M059J (cell line): Measurements from ENCODE around the gene MAML3. TPM values are rescaled to one million over a fixed set of nuclear protein-coding genes. Genes with fewer than 3 reads are reported as not detected.

Experiments
- DNase-seq: peaks from one replicate; pipeline ENCODE4 v3.0.0-alpha.2; 2012; ENCODE audit warnings: low read depth
- total RNA-seq: library from RNA; depleted of rRNA; stranded (reverse); fragments of >200 nt; shearing (Covaris generic); gene quantifications from 2 replicates; pipeline ENCODE4 v1.2.3, GENCODE V29; 2014

Gene MAML3
- total RNA-seq, 1 experiment from 2014 or later: 1.6 TPM

DNA sequence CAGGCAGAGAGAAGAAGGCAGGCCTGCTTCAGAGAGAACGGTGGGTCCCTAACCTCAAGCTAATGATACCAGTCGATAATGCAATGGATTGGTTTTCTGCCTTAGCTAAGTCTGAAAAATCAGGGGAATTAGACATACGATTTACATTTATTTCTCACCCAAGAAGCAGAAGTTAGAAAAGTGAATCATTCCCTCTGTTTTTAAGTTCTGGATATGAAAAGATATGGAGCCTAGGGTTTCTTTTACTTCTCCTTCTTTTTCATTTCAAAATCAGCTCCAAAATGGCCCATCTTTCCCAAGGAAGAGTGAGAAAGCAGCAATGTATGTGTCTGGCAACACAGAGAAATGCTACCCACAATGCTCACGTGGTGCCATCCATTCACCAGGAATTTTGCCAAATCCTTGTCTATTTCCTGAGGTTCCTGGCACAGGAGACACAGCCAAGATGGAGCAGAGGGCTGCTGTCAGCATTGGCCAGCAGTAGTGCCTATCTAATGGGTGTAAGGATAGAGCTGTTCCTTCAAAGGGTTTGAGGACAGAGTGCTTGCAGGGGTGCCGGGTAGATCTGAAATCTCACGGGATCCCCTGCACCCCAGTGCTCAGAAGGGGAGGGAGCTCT lies 231.5 kb downstream of the MAML3 start:
- peak; percentile 77 for DNase-seq

DNA sequence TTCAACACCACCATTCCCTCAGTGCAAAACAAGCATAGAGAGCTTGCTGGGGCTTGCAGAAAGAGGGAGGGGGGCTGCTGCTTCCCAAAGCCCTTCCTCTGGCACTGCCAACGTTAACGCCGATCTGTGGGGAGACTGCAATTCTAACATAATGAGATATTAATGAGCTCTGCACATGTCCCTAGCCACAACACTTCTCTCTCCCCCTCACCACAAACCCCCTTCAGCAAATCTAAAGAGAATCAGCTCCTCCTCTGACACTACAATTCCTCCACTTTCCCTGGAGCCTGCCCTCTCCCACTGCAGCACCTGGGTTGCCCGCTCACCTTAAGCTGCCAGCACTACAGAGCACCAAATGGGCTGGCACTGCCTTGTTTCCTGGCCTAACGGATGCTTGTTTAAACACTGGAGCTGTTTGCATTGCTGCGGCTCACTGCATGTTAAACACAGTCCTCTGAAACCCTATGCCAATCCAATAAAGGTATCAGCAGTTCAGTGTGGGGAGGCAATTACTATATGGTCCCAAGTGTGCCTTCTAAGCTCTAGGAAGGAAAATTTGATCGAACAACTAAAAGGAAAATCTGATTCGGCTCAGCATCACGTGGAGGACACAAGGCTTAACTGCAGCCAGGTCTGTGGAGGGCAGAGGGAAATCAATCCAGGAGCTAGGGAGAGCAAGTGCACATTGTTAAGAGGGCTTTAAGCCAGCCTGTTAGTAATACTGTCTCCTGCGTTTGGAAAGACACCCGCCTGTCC lies 232.4 kb downstream of the MAML3 start:
- no peak for DNase-seq

DNA sequence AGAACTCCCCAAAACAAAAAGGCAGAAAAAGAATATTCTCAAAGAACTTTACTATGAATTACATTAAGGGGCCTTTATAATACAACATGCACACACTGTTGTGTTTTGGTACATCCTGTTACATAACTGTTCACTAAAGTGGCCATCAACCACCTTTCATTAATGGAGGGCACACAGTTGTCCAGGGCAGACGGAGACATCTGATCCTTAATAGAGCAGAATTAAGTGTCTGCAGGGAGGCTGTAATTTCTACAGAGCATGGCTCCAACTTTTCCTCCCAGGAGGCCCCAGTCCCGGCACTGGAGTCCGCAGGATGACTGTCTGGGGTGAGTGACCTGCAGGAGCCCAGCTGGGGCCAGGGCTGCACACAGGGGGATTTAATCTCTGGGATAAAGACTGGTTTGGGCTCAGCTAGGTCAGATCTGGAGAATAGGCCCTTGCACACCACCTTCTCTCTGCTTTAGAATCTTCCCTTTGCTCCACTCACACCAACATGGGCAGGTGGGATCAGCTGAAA lies 233.4 kb downstream of the MAML3 start:
- DNase-seq: no peak

DNA sequence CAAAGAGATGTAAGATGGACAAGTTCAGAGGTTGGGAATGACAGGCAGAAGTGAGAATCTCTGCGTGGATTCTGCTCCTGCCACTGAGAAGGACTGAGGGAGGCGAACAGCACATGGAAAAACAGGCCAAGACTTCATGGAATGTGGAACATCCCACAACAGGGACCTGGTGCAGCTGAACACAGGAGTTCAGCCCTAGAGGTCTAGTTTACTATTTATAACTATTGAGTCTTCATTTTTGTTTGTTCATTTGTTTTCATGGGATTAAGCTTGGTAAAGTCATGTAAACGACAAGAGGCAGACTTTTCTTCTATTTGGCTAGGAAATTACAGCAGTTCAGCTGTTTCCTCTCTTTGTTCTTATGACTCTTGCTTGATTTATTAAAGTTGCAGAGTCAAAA lies 234.5 kb downstream of the MAML3 start:
- peak; percentile 18 for DNase-seq

GRCh38 chr4:139919004-139919403 lies 235.0 kb downstream of the MAML3 start:
- no peak for DNase-seq

DNA sequence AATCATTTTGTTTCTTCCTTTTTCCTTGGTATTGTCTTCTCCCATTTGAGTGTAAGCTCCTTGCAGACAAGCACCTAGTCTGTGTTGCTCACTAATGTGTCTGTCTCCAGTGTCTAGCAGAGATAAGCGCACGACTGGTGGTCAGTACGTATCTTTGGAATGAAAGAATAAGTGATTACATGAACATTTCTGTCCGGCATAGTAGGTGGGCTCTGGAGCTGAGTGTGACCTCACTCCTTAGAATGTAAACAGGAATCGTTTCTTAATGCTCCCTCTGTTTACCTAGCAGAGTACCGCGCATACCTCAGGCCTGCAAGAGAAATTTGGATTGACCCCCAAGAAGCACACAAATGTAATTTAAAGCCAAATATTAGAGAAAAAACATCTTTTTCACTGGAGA lies 235.4 kb downstream of the MAML3 start:
- no peak for DNase-seq

GRCh38 chr4:139917896-139918295 lies 236.1 kb downstream of the MAML3 start:
- no peak for DNase-seq

DNA sequence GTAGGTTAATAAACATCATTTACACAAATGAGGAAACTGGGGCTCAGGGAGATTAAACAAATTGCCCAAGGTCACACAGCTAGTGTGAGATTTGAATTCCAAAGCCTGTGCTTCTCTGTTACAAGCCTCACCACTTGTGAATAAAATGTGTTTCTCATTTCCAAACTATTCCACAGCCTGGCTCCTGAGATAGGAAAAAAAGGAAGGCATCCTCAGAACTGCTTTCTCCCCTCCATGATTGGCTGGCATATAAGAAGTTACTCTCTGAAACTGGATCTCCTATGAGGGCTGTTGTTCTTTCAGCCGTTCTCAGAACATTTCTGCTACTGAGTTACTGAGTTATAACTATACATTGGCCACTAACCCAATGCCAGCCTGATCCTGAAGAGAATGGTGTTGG lies 237.9 kb downstream of the MAML3 start:
- DNase-seq: no peak

- no peak for DNase-seq
Observed at GRCh38 chr4:139915037-139915436, 238.9 kb downstream of the MAML3 start.

- no peak for DNase-seq
Observed at GRCh38 chr4:139913995-139914598, 239.9 kb downstream of the MAML3 start.

DNA sequence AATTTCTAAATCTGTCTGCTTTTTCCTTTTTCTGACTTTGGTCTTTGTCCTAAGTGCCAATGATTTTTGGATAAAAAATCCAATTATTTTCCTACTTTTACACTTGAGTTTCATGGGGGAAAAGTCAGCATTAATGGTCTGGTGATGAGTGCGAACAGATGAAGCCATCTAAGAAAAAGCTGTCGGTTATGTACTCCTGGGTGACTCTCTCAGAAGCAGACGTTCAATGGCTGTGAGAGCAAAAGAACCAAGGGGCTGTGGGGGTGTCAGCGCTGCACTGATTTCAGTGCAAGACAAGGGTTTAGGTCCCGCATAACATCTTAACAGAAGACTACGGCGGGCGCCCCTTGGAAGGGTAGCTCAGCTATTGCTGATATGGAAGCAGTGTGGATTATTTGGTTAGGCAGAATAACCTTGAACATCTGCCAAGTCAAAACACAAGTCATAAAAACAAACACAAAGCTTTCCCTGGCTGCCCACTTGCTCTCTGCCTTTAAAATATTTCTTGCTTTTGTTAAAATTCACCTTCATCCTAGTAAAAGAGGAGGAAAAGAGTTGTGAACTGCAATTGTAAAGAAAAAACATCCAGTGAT lies 240.5 kb downstream of the MAML3 start:
- no peak for DNase-seq

DNA sequence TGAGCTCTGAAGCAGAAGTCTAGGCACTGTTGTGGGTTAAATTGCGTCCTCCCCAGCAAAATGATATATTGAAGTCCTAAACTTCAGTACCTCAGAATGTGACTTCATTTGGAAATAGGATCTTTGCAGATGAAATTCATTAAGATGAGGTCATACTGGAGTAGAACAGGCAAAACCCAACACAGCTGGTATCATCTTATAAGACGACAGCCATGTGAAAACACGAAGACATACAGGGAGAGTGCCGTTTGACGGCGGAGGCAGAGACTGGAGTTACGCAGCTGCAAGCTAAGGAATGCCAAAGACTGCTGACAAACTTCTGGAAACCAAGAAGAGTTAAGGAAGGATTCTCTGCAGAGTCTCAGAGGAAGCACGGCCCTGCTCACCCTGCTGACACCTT lies 241.5 kb downstream of the MAML3 start:
- no peak for DNase-seq

DNA sequence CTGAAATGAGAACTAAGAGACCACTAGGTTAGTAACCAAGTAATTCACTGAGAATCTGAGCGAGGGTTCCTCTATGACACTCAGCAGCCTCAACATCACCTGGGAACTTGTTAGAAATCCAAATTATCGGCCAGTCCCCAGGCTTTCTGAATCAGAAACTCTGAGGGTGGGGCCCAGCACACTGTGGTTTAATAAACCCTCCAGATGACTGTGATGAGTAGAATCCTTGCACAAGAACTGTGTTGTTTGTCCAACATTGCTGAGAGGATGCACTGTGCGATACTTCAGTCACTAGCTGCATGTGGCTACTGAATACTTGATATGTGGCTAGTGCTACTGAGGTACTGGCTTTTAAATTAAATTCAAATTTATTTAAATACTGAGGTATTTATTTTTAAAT lies 243.9 kb downstream of the MAML3 start:
- no peak for DNase-seq

DNA sequence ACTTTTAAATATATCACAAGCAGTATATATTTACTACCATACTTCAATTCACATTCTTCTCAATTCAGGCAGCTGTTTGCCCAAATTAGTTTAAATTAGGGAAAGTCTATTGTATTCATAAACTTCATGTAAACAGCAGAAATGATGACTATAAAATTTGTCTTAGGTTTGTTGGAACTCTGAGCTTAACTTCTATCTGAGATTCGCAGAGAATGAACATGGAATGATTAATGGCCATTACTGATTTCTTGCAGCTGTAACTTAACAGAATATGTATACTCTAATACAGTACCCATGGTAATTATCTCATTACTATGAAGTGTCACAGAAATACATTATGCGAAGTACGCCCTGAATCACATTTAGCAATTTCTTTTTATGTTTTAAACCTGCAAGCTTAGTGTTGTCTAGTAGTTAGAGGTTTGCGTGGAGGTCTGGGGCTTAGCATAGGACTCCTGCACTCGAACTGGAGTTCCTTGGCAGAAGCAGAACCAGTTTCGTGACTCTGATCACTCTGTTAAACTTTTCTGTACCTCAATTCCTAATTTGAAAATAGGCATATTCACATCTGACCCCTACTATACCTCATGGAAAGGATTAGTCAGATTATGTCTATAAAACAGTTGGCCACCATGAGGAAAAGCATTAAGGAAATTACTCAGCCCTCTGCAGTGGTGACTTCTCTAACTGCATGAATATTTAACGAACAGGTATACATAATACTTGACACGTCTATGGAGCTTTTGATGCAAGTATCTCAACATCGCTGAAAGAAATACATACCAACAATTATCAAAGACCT lies 245.1 kb downstream of the MAML3 start:
- DNase-seq: peak; percentile 12

DNA sequence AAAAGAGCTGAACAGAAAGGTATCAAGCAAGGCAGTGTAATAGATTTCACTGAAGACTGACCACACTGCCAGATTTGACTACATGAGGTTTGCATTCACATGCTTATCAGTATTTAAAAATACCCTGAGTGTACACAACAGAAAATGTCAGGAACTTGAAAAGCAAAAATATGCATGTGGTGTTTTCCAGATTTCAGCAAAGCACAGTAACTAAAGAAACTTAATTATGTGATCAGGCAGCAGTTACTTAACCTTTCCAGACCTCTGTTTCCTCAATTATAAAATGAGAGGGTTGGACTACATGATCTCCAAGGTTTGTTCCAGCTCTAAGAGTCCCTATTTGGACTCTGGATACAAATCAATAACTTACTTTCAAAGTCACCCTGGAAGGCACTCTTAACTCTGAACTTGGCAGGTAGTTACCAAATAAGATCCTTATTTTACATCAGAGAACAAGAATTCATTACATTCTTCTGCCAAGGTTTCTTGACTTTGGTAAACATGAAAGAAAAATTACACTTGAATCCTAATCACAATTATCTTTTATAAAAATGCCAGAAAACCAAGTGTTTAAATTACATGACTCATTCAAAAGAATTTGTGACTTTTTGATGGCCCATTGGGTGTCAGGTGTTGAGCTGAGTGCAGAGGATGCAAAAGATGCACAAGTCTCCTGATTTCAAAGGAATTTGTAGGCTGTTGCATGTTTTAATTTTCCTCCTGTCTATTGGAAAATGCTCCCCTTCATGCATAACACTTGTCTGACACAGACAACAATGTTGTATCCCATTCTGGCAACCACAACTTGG lies 246.8 kb downstream of the MAML3 start:
- peak; percentile 15 for DNase-seq

GRCh38 chr4:139905489-139905888 lies 248.5 kb downstream of the MAML3 start:
- no peak for DNase-seq

DNA sequence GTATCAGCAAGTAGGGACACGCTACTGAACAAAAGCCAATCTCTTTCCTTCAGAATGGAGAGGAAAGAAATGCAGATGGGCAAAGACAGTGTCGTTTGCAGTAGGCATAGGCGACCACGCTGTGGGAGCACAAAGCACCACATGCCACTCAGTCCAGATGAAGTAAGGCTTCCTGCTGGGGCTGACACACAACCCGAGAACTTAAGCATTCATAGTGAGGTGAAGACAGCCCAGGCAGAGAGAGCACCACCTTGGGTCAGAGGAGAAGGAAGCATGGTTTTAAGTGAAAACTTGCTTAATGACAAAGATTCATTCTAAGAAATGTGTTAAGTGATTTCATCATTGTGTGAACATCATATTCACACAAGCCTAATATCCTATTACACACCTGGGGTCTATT lies 249.6 kb downstream of the MAML3 start:
- DNase-seq: no peak

GRCh38 chr4:139903845-139904244 lies 250.1 kb downstream of the MAML3 start:
- no peak for DNase-seq

DNA sequence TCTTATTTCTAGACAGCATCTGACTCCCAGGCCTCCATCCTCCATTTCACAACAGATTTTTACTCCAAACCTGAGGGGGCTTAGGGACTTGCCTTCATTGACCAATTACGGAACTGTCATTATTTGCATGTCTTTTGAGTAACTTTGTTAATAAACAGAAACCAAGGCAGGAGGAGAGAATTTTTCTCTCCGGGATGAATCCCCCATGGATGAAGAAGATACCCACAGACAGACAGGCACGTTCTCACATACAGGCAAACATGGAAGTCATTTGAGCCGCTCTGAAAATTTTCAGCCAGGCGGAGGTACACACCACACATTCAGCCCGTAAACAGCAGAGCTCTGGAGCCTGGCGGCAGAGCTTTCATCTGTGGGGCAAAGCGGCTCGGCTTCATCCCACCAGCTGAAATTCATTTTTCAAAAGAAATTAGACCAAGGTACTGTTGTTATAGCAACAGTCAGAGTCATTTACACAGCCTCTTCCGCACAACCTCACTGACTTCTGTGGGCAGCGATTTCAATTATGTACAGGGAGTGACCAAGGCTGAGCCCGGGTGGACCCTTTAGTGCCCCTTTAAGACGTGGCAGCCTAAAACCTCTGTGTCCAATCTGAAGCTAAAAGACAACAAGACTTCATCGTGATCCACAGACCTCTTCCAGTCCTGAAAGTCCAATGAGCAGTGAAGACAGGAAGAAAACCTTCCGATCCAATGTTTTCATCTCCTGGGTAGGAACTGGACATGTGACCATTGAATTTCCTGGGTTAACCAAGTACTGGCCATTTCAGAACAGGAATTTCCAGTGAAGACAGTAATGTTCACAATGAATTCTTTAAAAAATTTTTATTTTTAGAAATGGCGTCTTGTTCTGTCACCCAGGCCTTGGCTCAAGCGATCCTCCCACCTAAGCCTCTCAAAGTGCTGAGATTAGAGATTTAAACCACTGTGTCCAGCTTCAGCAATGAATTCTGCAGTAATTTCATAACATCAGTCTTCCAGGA lies 251.4 kb downstream of the MAML3 start:
- peak; percentile 11 for DNase-seq
